Ishikawa (cell line): ENCODE data around the gene FASTK.

Experiments used
- EP300 ChIP-seq: IDR thresholded peaks from 2 replicates; pipeline ENCODE4 v1.6.1; 2012; ENCODE audit warnings: borderline replicate concordance
- FOXM1 ChIP-seq: IDR thresholded peaks from 2 replicates; pipeline ENCODE4 v1.6.1; 2012; ENCODE audit warnings: low read depth, borderline replicate concordance
- MAX ChIP-seq: IDR thresholded peaks from 2 replicates; pipeline ENCODE4 v1.6.1; 2012
- NFIC ChIP-seq: IDR thresholded peaks from 2 replicates; pipeline ENCODE4 v1.6.1; 2012
- RAD21 ChIP-seq: IDR thresholded peaks from 2 replicates; pipeline ENCODE4 v1.6.1; 2012; ENCODE audit warnings: low read depth
- USF1 ChIP-seq: IDR thresholded peaks from 2 replicates; pipeline ENCODE4 v1.6.1; 2012
- YY1 ChIP-seq: IDR thresholded peaks from 2 replicates; pipeline ENCODE4 v1.6.1; 2012; ENCODE audit warnings: low read depth
- ZBTB7A ChIP-seq: IDR thresholded peaks from 2 replicates; pipeline ENCODE4 v1.6.1; 2012; ENCODE audit warnings: low read depth

GRCh38 chr7:151091988-151092387 is 11.4 kb upstream of the FASTK start:
- TF ChIP-seq USF1 (no peak), FOXM1 (no peak), RAD21 (no peak), EP300 (no peak), NFIC (no peak), YY1 (no peak), MAX (no peak), ZBTB7A (no peak)
